HEK293 (cell line): Measurements from ENCODE around the gene NCK2.

Experiments
- GLI4 ChIP-seq: fragments of 450-650 bp; formaldehyde crosslinking; IDR thresholded peaks from 2 replicates; pipeline ENCODE4 v1.5.1; 2016; ENCODE audit warnings: missing biosample characterization, missing genetic modification characterization
- GLIS1 ChIP-seq: fragments of 450-650 bp; formaldehyde crosslinking; IDR thresholded peaks from 2 replicates; pipeline ENCODE4 v1.5.1; 2016; ENCODE audit warnings: missing biosample characterization, missing genetic modification characterization
- MEIS1 ChIP-seq: sonication (generic); formaldehyde crosslinking; IDR thresholded peaks from 2 replicates; pipeline ENCODE4 v1.8.1; 2022; ENCODE audit warnings: missing genetic modification reagents, mild to moderate bottlenecking, borderline replicate concordance
- PRDM10 ChIP-seq: fragments of 450-650 bp; formaldehyde crosslinking; IDR thresholded peaks from 2 replicates; pipeline ENCODE4 v1.5.1; 2016; ENCODE audit warnings: missing biosample characterization, missing genetic modification characterization
- PRDM4 ChIP-seq: fragments of 450-650 bp; formaldehyde crosslinking; IDR thresholded peaks from 2 replicates; pipeline ENCODE4 v1.5.1; 2017; ENCODE audit warnings: missing biosample characterization, missing genetic modification characterization
- TCF7L2 ChIP-seq: IDR thresholded peaks from 2 replicates; pipeline ENCODE4 v1.6.1; 2011; ENCODE audit warnings: low read depth, mild to moderate bottlenecking, inconsistent platforms, low read length, moderate library complexity, borderline replicate concordance
- TRIM28 ChIP-seq: IDR thresholded peaks from 2 replicates; pipeline ENCODE4 v1.6.1; 2011; ENCODE audit warnings: low read length, control low read depth, borderline replicate concordance
- ZIC2 ChIP-seq: fragments of 450-650 bp; formaldehyde crosslinking; IDR thresholded peaks from 2 replicates; pipeline ENCODE4 v1.5.1; 2016; ENCODE audit warnings: missing biosample characterization, missing genetic modification characterization
- ZNF529 ChIP-seq: fragments of 450-650 bp; formaldehyde crosslinking; IDR thresholded peaks from 2 replicates; pipeline ENCODE4 v1.5.1; 2017; ENCODE audit warnings: missing genetic modification characterization, missing biosample characterization; ENCODE audit not compliant: insufficient replicate concordance
- ZNF571 ChIP-seq: fragments of 450-650 bp; formaldehyde crosslinking; IDR thresholded peaks from 2 replicates; pipeline ENCODE4 v1.5.0; 2017; ENCODE audit warnings: missing biosample characterization, missing genetic modification characterization
- TF ChIP-seq, protein P1 (sequence below): fragments of 450-650 bp; formaldehyde crosslinking; IDR thresholded peaks from 2 replicates; pipeline ENCODE4 v1.5.1; 2016; ENCODE audit warnings: missing biosample characterization, missing genetic modification characterization
- TF ChIP-seq, protein P2 (sequence below): fragments of 450-650 bp; formaldehyde crosslinking; IDR thresholded peaks from 2 replicates; pipeline ENCODE4 v1.5.1; 2017; ENCODE audit warnings: missing biosample characterization, missing genetic modification characterization

- TF ChIP-seq, protein P1, sequence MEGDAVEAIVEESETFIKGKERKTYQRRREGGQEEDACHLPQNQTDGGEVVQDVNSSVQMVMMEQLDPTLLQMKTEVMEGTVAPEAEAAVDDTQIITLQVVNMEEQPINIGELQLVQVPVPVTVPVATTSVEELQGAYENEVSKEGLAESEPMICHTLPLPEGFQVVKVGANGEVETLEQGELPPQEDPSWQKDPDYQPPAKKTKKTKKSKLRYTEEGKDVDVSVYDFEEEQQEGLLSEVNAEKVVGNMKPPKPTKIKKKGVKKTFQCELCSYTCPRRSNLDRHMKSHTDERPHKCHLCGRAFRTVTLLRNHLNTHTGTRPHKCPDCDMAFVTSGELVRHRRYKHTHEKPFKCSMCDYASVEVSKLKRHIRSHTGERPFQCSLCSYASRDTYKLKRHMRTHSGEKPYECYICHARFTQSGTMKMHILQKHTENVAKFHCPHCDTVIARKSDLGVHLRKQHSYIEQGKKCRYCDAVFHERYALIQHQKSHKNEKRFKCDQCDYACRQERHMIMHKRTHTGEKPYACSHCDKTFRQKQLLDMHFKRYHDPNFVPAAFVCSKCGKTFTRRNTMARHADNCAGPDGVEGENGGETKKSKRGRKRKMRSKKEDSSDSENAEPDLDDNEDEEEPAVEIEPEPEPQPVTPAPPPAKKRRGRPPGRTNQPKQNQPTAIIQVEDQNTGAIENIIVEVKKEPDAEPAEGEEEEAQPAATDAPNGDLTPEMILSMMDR (tag by site-specific recombination), result no peak
- TF ChIP-seq ZIC2 (tag by site-specific recombination), result no peak
- no peak for TF ChIP-seq GLIS1 (tag by site-specific recombination)
- no peak for TF ChIP-seq PRDM10 (tag by site-specific recombination)
- TF ChIP-seq MEIS1 (CRISPR knock-in tag), result no peak
- no peak for TF ChIP-seq ZNF571 (tag by site-specific recombination)
- TF ChIP-seq, protein P2, sequence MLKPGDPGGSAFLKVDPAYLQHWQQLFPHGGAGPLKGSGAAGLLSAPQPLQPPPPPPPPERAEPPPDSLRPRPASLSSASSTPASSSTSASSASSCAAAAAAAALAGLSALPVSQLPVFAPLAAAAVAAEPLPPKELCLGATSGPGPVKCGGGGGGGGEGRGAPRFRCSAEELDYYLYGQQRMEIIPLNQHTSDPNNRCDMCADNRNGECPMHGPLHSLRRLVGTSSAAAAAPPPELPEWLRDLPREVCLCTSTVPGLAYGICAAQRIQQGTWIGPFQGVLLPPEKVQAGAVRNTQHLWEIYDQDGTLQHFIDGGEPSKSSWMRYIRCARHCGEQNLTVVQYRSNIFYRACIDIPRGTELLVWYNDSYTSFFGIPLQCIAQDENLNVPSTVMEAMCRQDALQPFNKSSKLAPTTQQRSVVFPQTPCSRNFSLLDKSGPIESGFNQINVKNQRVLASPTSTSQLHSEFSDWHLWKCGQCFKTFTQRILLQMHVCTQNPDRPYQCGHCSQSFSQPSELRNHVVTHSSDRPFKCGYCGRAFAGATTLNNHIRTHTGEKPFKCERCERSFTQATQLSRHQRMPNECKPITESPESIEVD (tag by site-specific recombination), result no peak
- TF ChIP-seq TCF7L2, result no peak
- TF ChIP-seq TRIM28, result no peak
- TF ChIP-seq PRDM4 (tag by site-specific recombination), result no peak
- TF ChIP-seq GLI4, result no peak
- TF ChIP-seq ZNF529 (tag by site-specific recombination), result no peak
These were observed 24.8 kb downstream of the NCK2 start for GRCh38 chr2:105769504-105769903.
